BJ (cell line): ENCODE results near the gene CACHD1. TPM values are rescaled to one million over a fixed set of nuclear protein-coding genes. Genes with fewer than 3 reads are reported as not detected.

Source experiments
- CTCF ChIA-PET: fragments of 350-600 bp; formaldehyde crosslinking; extraction: SDS; loops from one replicate; lab custom pipeline; 2021; ENCODE audit warnings: antibody characterized with exemption, inconsistent platforms; lab: Yijun Ruan, JAX
- POLR2A ChIA-PET: fragments of 300-600 bp; sonication (Branson Sonifier 250); formaldehyde crosslinking; extraction: SDS; loops from one replicate; lab custom pipeline; 2021; ENCODE audit warnings: antibody characterized with exemption; lab: Charles Lee
- DNase-seq: peaks from one replicate; pipeline ENCODE4 v3.0.0-alpha.2; 2011; ENCODE audit warnings: low read depth
- H3K27me3 ChIP-seq: 2 replicates; pipeline ENCODE4 v1.6.0; 2011; ENCODE audit warnings: low read length; ENCODE audit not compliant: control insufficient read depth, insufficient read depth
- H3K36me3 ChIP-seq: 2 replicates; pipeline ENCODE4 v1.5.1; 2011; ENCODE audit warnings: low read length; ENCODE audit not compliant: control insufficient read depth, insufficient read depth
- H3K4me3 ChIP-seq: 2 replicates; pipeline ENCODE4 v1.5.1; 2011; ENCODE audit warnings: low read depth, mild to moderate bottlenecking, control low read depth, low read length
- polyA plus RNA-seq: library from polyadenylated mRNA; depleted of rRNA; stranded (reverse); fragments of >200 nt; gene quantifications from 2 replicates; pipeline ENCODE4 v1.2.3, GENCODE V29; 2011
- TF ChIP-seq, protein P1 (sequence below): IDR thresholded peaks from 2 replicates; pipeline ENCODE4 v1.5.1; 2011; ENCODE audit warnings: low read depth, mild to moderate bottlenecking, control low read depth, inconsistent platforms, low read length, moderate library complexity; ENCODE audit not compliant: insufficient read depth

The CACHD1 gene
- polyA plus RNA-seq, 1 experiment, result 3.0 TPM

DNA sequence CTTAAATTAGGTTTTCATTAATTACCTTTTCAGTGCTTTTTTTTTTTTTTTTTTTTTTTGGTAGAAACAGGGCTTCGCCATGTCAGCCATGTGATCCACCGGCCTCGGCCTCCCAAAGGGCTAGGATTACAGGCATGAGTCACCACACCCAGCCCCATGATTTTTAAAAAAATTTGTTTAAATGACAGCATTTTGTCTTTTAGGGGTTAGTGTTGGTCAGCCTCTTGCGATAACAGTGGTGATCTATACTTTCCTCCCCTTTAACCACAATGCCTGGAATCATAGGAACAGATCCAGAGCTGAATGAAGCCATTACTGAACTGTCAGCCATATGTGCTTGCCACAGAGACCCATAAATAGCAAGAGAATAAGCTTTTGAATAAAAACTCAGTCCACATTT lies 73.9 kb downstream of the CACHD1 start:
- POLR2A ChIA-PET, result no interaction called here
- CTCF ChIA-PET, result no interaction called here
- Histone ChIP-seq H3K36me3 (no peaks in the 10 kb centered on the region), H3K27me3 (no peaks in the 10 kb centered on the region), H3K4me3 (no peak overlapping the region)
- TF ChIP-seq, protein P1, sequence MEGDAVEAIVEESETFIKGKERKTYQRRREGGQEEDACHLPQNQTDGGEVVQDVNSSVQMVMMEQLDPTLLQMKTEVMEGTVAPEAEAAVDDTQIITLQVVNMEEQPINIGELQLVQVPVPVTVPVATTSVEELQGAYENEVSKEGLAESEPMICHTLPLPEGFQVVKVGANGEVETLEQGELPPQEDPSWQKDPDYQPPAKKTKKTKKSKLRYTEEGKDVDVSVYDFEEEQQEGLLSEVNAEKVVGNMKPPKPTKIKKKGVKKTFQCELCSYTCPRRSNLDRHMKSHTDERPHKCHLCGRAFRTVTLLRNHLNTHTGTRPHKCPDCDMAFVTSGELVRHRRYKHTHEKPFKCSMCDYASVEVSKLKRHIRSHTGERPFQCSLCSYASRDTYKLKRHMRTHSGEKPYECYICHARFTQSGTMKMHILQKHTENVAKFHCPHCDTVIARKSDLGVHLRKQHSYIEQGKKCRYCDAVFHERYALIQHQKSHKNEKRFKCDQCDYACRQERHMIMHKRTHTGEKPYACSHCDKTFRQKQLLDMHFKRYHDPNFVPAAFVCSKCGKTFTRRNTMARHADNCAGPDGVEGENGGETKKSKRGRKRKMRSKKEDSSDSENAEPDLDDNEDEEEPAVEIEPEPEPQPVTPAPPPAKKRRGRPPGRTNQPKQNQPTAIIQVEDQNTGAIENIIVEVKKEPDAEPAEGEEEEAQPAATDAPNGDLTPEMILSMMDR, result no peak
- DNase-seq, result no peak

DNA sequence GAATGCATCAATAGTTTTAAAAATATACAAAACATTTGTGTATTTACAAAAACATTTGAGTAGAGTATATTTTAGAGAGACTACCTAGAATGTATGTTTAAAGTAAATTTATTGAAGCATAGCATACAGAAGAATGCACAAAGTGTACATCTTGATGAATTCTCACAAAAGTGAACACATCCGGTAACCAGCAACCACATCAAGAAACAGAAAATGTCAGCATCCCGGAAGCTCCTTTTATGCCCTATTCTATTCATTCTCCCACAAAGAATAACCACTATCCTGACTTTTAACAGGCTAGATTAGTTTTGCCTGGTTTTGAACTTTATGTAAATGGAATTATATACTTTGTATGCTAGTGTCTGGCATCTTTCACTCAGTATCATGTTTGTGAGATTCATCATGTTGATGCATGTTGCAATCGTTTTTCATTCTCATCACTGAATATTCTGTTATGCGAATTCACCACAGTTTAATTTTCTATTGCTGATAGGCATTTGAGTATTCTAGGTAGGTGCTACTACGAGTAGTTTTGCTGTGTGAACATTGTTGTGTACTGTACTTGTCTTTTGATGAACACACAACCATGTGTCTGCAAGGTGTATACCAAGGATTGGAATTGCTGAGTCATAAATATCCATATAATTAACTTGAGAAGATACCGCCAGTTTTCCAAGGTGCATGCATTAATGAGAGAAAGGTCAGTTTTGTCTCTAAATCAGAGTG lies 75.4 kb downstream of the CACHD1 start:
- POLR2A ChIA-PET, result no interaction called here
- CTCF ChIA-PET, result no interaction called here
- Histone ChIP-seq H3K36me3 (no peaks in the 10 kb centered on the region), H3K27me3 (no peaks in the 10 kb centered on the region), H3K4me3 (no peak overlapping the region)
- no peak for DNase-seq
- TF ChIP-seq, protein P1, result no peak

DNA sequence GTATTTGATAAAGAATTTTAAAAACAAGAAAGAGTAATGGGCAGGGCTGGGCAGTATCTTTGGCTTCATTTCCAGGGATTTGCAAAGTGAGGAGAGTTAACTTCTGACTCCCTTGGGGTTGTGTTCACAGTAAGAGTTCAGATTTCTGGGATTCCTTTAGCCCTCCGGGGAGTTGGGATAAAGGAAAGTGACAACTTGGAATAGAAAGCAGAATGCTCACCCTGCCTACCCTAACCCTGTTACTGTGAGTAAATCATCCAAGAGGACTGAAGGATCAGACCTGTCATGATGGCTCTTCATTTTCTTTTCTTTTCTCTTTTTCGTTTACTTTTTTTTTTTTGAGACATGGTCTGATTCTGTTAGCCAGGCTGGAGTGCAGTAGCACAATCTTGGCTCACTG lies 76.1 kb downstream of the CACHD1 start:
- no peaks in the 10 kb centered on the region for H3K27me3 ChIP-seq
- TF ChIP-seq, protein P1, result no peak
- no peak for DNase-seq
- CTCF ChIA-PET, result no interaction called here
- H3K36me3 ChIP-seq, result no peaks in the 10 kb centered on the region
- POLR2A ChIA-PET, result no interaction called here
- no peak overlapping the region for H3K4me3 ChIP-seq

DNA sequence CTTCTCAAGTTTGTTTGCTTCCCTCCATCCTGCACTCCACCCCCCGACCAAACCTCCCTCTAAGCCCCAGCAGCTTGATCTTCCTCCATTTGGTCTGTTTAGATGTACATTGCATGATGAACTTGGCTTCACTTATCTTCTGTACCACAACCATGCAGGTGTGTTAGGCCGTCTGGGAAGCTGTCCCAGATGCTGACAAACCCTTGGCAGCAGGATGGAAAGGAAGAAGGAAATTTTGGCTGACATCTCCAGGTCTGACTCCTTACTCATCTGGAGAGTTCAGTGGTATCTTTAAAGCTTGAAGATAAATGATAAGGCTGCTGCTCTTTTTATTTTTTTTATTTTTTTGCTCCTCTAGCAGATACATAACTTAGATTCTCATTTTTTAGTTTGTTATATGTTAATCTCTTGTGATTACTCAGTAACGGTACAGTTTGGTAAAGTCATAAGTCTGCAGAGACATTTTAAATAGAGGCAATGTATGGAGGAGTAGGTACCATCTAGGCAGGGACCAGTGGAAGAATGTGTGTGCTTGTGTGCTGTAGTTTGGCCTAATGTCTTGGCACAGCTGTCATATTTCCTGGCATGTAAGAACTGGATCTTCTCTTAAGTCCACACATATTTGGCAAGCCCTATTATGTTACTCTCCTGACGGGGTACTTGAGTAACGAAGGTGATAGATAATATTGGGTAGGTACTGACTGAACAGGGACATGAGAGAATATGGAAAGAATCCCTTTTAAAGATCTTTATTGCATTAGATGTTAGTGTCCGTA lies 79.7 kb downstream of the CACHD1 start:
- no peak overlapping the region for H3K4me3 ChIP-seq
- POLR2A ChIA-PET, result no interaction called here
- TF ChIP-seq, protein P1, result no peak
- CTCF ChIA-PET, result no interaction called here
- no peak for DNase-seq
- no peaks in the 10 kb centered on the region for H3K36me3 ChIP-seq
- H3K27me3 ChIP-seq, result no peaks in the 10 kb centered on the region

DNA sequence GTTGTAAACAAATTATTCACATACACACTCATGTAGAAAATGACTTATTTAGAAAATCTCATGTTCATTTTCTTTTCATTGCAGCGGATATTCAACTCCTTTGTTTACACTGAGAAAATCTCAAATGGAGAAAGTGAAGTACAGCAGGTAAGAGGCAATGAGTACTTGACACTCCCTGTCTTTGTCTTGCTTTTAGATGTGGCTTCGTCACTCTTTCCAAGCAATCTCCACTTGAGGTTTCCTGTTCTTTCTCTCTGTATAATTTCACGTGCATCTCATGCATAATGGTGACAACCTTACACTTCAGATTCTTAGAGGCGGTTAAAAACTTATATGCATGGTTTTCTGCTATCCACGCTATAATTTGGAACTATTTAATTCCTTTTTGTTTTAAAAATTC lies 80.6 kb downstream of the CACHD1 start:
- Histone ChIP-seq H3K27me3 (no peaks in the 10 kb centered on the region), H3K36me3 (no peaks in the 10 kb centered on the region), H3K4me3 (no peak overlapping the region)
- no peak for DNase-seq
- POLR2A ChIA-PET, result no interaction called here
- CTCF ChIA-PET, result no interaction called here
- TF ChIP-seq, protein P1, result no peak
